Suppressor macrophage treated with lipopolysaccharide for 1 hour (primary cell): ENCODE data around the gene DDX52.
"Not testable (repeated sequence)": the region's sequence is repeated elsewhere in the genome, so short reads cannot be mapped to it uniquely, and the experiment has no call there.

ENCODE experiments used
- DNase-seq, 3 donors: peaks; one replicate each; pipeline ENCODE4 v3.0.0-alpha.2; 2020 to 2022

DDX52 gene, protein sequence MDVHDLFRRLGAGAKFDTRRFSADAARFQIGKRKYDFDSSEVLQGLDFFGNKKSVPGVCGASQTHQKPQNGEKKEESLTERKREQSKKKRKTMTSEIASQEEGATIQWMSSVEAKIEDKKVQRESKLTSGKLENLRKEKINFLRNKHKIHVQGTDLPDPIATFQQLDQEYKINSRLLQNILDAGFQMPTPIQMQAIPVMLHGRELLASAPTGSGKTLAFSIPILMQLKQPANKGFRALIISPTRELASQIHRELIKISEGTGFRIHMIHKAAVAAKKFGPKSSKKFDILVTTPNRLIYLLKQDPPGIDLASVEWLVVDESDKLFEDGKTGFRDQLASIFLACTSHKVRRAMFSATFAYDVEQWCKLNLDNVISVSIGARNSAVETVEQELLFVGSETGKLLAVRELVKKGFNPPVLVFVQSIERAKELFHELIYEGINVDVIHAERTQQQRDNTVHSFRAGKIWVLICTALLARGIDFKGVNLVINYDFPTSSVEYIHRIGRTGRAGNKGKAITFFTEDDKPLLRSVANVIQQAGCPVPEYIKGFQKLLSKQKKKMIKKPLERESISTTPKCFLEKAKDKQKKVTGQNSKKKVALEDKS

DNA sequence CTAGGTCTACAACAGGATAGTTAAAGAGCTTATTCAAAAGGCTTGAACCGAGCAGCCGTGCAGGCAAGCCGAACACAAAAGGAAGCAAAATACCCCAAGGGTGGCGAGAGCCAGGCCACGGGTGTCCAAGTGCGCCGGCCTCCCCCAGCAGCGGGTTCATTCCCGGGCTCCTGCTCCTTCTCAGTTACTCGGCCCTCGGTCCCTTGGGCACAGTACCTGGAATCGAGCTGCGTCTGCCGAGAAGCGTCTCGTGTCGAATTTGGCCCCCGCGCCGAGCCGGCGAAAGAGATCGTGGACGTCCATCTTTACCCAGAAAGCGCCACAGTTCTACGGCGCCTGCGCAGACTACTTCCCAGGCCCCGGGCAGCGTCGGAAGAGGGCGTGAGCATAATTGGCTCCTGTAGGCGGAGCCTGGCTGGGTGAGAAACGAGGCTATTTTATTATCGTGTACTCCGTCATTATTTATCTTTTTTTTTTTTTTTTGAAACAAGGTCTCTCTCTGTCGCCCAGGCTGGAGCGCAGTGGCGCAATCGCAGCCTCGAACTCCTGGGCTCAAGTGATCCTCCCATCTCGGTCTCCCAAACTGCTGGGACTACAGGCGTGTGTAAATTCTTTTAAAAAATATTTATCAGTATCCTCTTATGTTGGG is at the start of gene DDX52:
DDX52 (minus strand) TSS at position 329 of the 649 bp plus-strand sequence; CDS start at position 303, 26 bp downstream.
- peak; percentile 96 to 98 (median 96) for DNase-seq

DNA sequence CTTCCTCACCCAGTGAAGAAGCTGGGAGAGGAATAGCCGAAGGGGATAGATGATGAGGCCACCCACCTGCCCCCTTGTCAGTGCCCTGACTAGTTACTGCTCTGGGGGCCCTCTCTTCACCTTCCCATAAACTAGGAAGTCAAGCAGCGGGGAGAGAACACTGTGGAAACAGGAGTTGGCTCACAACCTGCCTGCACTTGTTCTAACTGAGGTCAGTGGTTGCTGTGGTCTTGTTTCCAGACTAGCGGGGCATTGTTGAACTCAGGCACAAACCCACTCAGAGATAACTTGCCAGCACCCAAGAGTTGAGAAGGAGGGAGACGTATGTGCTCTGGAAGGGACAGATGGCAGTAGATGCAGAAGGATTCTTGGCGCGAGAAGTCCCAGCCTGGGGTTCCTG is 48.6 kb upstream of the DDX52 start:
- no peak for DNase-seq

DNA sequence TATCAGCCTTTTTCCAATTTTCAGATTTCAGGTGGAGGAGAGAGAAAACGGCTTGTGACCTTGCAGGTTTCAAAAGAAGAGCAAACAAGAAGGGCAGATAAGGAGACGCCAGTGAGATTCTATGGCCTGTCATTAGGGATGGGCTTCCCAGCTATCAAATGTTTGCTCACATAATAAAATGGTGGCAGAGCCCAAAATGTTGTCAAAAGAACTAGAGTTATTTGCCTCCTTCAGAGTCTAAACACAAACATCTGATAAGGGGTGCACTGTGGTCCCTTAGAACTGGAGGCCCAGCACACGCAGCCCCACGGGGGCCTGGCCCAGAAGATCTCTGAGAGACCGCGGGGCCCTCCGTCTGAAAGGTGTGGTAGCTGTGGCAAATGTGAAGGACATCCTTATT is 46.1 kb upstream of the DDX52 start:
- no peak for DNase-seq

DNA sequence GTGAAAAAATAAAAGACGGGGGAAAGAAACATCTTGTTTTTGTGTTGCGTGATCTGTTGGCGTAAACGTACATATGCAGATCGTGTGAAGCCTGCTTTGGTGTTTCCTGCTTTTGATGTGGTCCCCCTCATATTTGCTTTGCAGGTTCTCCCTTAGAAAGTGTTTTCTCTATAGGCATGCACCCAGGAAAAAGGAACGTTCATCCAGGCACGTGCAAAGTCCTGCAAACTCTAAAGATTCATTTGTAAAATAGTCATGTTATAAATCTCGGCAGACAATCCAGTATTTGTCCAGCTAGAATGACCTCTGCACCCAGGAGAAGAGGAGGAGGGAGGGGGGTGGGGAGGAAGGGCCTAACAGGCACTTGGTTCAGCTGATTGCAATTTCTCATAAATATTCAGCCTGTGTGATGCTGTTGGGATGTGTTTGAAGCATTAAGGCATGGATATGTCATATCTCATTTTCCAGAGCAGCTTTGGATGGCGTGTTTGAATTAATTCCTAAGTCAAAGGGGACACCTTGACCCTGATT is 40.3 kb upstream of the DDX52 start:
- no peak for DNase-seq

DNA sequence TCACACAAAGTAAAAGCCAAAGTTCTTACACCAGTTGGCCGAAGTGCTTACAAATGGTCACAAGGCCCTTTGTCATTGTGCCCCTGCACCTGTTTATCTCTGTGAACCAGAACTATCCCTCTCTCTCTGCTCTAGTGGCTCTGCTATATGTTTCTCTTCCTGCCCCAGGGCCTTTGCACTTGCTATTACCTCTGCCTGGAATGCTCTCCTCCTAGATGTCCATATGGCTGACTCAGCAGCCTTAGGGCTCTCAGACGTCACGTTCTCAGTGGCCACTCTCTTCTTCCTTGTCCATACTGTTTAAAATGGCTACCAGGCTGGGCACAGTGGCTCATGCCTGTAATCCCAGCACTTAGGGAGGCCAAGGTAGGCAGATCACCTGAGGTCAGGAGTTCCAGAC is 38.8 kb upstream of the DDX52 start:
- no peak for DNase-seq

DNA sequence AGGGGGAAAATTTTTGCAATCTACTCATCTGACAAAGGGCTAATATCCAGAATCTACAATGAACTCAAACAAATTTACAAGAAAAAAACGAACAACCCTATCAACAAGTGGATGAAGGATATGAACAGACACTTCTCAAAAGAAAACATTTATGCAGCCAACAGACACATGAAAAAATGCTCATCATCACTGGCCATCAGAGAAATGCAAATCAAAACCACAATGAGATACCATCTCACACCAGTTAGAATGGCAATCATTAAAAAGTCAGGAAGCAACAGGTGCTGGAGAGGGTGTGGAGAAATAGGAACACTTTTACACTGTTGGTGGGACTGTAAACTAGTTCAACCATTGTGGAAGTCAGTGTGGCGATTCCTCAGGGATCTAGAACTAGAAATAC is 36.7 kb upstream of the DDX52 start:
- DNase-seq: not testable (repeated sequence)

DNA sequence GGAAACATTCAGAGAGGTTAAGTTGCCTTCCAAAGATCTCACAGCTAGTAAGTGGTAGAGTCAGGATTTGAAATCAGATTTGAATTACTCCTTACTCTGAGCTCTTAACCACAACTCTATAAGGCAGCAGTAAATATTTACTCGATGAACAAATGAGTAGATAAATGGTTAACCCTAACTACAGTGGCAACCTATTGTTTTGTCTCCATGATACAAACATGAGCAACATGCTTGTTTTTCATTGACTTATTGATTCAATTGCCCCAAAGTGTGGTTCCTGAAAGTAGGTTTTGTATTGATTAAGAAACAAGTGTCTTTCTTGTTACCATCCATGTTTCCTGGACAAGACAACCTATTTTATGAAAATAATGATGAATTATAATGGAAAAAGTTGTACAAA is 34.8 kb upstream of the DDX52 start:
- no peak for DNase-seq

DNA sequence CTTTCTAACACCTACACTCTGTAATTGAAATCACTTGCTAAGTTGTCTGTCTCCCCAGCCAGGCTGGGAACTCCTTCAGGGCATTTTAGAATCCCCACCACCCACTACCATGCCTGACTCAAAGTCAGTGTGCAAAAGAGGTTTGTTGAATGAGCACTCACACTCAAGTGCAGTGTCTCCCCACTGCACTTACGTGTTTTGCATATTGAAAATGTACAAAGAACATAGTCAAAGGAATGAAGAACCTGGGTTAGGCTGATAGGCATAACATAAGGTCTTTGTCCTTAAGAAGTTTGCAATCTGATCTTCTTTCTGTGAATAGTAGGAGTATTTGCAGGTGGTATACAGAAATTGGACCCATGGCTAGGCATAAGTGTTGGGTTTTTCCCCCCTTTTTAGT is 33.8 kb upstream of the DDX52 start:
- no peak for DNase-seq

DNA sequence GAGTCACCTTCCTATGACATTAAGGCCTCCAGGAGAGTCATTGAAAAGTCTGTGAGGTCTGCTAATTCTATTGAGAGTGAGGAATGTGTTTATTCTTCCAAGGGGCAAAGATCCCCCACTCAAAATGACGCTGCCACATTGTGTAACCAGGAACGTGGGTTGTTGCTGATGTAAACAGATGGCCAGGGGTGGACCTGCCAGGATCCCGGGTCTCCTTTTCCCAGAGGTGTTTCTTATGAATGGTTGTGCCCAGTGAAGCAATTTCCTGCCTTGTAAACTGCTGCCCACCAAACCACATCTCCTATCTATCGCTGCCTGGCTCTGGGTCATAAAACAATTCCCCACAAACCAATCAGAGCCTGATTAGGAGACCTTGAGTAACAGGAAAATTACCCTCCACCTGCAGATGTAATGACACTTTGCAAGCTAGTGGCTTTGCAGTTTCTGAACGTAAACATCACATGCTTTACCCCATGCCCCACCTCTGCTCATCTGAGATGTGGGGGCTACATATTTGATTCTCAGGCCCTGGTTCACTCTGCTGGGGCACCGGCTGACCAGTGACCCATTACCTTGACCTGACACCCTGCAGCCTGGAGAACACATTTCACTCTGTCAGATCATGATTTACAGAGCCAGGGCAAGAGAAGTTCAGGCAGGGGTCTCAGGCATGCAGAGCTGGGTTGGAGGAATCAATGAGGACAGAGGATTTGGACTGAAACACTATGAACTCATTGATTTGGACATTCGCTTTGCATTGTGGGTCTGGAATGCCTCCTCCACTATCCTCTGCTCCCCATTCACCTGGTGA is 33.1 kb upstream of the DDX52 start:
- no peak for DNase-seq

DNA sequence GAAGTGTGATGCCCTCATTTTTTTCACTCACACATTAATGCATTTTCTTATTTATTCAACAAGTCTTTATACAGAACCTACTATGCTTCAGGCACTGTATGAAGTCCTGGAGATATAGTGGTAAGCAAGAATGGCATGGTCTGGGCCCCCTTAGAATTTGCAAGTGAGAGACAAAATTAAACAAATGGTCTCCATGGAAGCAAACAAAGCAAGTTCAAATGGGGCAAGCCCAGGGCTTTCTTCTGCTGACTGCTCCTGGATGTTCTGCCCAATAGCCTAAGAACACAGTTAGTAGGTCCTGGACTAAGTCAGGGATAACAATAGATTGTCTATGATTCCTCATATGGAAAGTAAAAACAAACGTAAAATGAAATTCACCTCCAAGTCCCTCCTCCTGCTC is 31.3 kb upstream of the DDX52 start:
- no peak for DNase-seq

DNA sequence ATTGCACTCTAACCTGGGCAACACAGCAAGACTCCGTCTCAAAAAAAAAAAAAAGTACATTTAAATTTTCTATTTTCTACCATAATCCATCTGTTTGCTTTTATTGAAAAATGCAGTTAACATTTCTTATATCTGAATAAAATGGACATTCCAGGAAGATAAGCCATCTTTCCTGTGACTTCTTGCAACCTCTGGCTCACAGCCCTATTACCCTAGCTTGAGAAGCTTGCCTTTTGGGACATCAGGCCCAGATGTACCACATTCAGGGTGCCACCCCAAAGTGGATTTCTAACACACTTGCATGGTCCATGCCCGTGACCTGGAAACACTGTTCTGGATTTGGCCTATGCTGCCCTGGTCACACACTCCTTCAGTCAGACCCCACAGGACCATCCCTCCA is 30.1 kb upstream of the DDX52 start:
- no peak for DNase-seq

DNA sequence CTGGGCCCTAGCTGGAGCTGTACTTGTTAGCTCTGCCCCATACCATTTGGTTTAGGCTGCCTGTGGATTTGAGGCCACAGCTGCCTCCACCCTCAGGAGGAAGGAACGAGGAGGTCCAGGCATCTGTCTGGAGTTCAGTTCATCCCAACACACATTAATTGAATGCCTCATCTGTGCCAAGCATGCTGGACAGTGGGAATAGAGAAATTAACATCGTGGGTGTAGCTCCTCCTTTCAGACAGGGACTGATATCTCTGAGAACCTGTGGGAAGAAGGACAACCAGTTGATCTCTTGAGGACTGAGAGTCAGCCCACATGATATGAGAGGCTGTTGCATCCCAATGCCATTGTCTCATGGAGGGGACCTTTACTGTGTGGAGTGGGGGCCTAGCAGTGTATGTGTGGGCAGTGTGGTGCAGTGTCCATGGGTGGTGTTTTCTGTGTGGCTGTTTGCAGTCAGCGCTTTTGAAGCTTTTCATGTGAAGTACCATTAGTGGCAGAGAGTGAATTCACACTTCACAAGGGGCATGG is 29.4 kb upstream of the DDX52 start:
- no peak for DNase-seq

DNA sequence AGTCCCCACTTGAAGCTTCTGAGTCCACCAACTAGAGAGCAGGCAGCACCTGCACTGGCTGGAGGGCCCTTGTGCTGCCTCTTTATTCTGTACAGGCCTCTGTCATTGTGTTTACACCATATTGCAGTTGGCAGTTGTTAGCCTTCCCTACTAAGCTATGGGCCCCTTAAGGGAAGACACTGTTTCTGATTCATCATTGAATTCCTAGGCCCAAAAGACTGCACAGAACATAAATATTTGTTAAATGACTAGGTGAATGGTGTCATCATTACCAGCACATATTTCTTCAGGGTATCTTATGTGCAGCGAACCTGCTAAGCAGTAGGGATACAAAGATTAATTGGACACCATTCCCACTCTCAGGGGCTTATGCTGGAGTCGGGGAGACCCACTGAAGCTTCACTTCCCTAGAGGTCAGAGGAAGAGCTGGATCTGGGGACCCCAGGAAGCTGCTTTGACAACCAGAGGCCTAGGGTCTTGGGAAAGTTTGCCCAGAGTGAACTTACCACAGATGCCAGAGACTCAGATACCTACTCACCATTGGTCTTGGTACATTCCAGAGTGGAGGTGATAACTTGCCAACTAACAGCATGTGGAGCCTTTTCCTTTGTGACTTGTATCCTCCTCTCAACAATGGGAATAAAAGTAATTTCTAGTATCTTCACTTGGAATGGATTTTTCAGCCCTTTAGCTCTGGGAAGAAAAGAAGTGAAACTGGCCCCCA is 28.7 kb upstream of the DDX52 start:
- no peak for DNase-seq

DNA sequence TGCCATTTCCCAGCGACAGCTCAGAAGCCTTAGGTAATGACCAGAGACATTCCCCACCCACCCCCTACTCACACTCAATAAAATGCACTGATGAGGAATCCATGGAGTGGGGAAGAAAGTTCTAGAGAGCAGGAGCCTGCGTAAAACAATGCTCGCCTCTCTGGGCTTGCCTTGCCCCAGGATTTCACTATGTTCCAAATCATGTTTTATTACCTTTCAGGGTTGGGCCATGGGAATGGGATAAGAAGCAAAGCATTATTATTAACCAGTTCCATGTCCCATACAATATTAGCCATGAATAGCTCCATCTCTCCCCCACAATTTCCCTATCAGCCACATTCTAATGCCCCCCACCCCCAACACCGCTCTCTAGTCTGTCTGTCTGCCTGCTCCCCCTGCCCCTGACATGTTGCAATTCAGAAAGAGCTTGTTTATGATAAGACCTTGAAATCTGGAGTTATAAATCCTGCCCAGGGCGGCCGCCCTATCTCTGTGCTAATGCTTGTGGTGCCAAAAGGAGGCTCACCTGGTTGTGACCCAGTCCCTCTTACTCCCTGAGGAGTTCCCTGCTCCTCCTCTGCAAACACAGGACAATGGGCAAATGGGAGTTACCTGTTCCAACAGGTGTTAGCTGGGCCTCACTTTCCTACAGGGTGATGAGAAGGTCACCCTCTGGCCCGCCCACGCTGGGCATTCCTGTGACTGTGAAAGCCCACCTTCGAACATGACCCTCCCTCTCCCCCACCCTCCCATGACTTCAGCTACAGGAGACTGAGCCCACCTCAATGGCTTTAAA is 28.0 kb upstream of the DDX52 start:
- no peak for DNase-seq

DNA sequence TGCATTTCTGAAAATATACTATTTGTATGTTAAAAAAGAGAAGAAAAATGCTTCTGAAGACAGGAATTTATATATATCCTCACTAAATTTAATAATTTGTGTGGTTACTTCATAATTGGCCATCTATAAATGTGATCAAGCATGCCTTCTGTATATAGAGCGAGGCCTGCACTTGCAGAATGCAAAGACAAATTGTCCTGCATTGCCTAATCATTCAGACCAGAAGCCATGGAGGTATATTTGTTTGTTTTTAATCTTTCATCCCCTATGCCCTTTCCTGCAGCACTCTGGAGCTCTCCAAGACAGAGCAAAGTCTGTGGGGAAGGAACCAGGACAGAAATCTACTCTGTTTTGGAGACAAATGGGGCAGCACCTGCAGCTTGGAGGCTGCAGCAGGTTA is 23.8 kb upstream of the DDX52 start:
- DNase-seq: no peak

DNA sequence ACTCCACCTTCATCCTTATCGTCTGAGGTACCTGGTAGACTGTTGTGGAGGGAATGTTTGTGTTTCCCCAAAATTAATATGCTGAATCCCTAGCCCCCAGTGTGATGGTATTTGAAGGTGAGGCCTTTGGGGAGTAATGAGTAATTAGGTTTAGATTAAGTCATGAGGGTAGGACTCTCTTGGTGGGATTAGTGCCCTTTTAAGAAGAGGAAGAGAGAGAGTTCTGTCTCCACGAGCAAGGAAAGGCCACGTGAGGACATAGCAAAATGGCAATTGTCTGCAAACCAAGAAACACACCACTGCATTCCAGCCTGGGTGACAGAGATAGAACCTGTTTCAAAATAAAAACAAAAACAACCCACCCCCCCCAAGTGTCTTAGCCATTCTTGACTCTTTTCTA is 21.0 kb upstream of the DDX52 start:
- no peak for DNase-seq

DNA sequence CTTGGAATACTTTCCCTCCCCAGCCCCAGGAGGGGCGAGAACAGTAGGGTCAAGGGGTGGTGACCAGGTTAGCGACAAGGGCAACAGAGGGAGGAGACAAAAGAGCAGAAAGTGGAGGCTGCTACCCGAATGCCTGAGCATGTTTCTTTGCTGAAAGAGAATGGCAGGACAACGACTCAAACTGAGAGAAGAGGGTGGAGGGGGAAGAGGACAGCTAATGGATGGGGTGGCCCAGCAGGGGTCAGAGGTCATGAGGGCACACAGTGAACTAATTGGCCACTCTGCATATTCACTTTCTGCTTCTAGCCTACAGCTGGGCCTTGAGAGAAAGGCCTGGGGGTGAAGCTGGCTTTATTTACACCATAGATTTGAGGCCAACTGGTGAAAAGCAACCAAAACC is 19.1 kb upstream of the DDX52 start:
- DNase-seq: no peak

DNA sequence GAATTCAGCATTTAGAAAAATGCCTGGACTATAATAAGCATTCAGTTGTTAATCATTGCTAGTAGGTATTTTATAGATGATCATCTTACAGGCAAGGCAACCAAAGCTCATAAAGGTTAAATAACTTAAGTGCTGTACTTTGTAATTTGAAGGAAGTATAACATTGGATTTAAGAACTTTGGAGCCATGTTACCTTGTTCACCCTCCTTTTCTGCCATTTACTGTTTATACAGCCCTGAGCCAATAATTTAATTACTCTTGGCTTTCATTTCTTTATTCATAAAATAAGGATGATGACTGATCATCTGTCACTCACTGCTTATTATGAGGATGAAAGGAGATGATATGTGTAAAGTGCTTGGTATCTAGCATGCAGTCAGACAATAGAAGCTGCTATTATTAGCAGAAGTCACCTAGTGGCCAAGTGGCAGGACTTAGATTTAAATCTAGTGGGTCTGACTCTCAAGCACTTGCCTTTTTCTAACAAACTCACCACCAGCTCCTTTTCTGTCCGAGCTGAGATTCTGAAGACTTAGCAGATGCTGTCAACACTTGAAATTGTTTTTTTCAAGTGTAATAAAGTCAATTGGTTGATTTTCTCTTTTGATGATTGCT is 18.3 kb upstream of the DDX52 start:
- DNase-seq: no peak

DNA sequence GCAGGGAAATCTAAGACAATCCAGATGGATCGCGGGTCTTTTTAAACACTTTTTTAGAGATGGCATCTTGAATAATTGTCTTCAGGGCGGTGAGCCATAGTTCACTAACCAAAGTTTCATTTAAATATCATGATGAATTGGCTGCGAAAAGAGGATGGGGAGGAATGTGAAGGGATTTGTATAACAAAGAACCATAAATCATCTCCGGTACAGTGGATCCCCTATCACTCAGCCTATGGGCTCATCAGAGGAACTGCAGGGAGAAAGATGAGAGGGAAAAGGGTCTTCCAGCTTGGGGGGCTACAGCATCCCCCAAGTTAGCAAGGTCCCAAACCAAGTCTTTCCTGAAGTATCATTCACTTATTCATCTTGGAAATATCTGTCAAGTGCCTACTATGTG is 16.7 kb upstream of the DDX52 start:
- DNase-seq: no peak

DNA sequence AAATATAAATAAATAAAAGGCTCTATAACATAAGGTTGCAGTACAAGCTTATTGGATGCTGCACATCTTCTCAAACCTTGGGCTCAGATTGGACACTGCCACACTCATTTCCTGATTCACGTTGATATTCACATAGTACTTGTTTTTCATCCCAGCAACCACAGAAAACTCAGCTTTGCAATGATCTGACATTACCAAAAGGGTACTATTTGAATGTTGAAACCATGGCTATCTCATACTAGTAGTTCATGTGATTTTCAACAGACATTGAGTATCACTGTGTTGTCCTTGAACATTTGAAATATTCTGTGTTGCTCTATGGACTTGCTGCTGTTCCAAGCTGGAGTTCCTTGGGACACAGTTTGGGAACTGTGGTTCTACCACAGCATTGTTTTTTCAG is 14.0 kb upstream of the DDX52 start:
- no peak for DNase-seq

DNA sequence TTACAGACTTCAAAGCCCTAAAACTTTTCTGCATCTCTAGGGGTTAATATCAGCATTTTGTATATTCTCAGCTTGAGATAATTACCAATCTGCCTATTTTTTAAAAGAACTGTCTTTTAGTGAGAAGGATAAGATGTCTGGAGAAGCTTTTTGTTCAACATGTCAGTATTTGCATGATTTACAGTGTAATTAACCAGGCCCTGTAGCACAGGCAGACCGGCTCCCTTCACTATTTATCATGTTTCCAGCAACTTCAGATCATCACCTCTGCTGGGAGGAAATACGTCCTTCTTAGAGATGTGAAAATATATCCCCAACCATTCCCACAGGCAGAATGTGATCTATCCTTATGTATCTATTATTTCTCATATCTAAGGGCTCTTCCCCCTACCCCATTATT is 8.6 kb upstream of the DDX52 start:
- no peak for DNase-seq
